HEK293T (cell line): Measurements from ENCODE around the gene ZPBP.

ENCODE experiments used
- BHLHE40 ChIP-seq: fragments of 450-650 bp; IDR thresholded peaks from 2 replicates; pipeline ENCODE4 v1.6.1; 2016; ENCODE audit warnings: mild to moderate bottlenecking, moderate library complexity, borderline replicate concordance
- CTBP1 ChIP-seq: fragments of 450-650 bp; IDR thresholded peaks from 2 replicates; pipeline ENCODE4 v1.6.1; 2016; ENCODE audit warnings: borderline replicate concordance
- ELF4 ChIP-seq: fragments of 450-650 bp; IDR thresholded peaks from 2 replicates; pipeline ENCODE4 v1.6.1; 2017; ENCODE audit warnings: antibody characterized with exemption
- HDGF ChIP-seq: fragments of 450-650 bp; IDR thresholded peaks from 2 replicates; pipeline ENCODE4 v1.6.1; 2017; ENCODE audit warnings: antibody characterized with exemption, borderline replicate concordance
- L3MBTL2 ChIP-seq: fragments of 450-650 bp; conservative IDR thresholded peaks from 2 replicates; pipeline ENCODE4 v1.6.1; 2016; ENCODE audit warnings: mild to moderate bottlenecking
- LEF1 ChIP-seq: fragments of 450-650 bp; IDR thresholded peaks from 2 replicates; pipeline ENCODE4 v1.6.1; 2017; ENCODE audit warnings: mild to moderate bottlenecking, borderline replicate concordance
- SP1 ChIP-seq: fragments of 450-650 bp; IDR thresholded peaks from 2 replicates; pipeline ENCODE4 v1.6.1; 2017
- TARDBP ChIP-seq: fragments of 450-650 bp; IDR thresholded peaks from 2 replicates; pipeline ENCODE4 v1.6.1; 2016
- ZNF384 ChIP-seq: fragments of 450-650 bp; IDR thresholded peaks from 2 replicates; pipeline ENCODE4 v1.6.1; 2016

- TF ChIP-seq SP1, result no peak
- TF ChIP-seq LEF1, result no peak
- no peak for TF ChIP-seq CTBP1
- TF ChIP-seq ELF4, result no peak
- no peak for TF ChIP-seq TARDBP
- no peak for TF ChIP-seq HDGF
- TF ChIP-seq L3MBTL2, result no peak
- no peak for TF ChIP-seq BHLHE40
- TF ChIP-seq ZNF384, result no peak
Observed at GRCh38 chr7:50068026-50068425, 25.0 kb downstream of the ZPBP start.
